ENCODE measurements around the gene ARMH3. TPM values are rescaled to one million over a fixed set of nuclear protein-coding genes. Genes with fewer than 3 reads are reported as not detected.

Gene ARMH3
- total RNA-seq, 2 donors from 2014 or later: 5.6 to 8.3 TPM

DNA sequence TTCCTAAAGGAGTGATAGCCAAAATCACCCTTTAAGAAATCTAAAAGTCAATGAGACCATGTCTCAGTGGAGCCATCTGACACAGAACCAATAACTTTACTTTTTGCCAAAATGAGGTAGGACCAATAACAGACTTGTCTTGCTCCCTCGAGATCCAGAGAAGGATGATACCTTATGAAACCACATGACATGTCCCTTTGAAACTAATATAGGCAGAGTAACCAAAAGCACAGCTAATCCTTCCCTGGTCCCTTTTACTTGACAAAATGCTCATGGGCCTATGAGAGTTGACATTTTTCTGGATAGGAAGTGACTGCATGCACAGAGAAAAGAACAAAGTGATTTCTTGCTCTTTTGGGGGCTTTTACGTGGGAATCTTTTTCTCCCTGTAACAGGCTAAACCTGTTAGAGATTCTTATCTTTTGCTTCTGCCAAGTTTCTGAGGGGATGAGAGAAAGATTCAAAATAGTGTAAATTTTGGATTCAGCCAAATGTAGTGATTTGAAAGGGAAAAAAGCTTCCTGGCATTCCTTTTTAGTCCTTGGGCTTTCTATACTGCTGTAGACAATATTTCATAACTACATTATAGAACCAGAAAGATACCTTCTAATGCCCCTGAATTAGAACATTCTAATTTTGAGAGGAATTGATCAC, 87.6 kb downstream of the ARMH3 start:
- 76 to 83% methylated on average over 2 of the region's 2 CpGs for WGBS, 2 donors
- ATAC-seq: no peak
- H3K4me3 ChIP-seq: no peak overlapping the region

DNA sequence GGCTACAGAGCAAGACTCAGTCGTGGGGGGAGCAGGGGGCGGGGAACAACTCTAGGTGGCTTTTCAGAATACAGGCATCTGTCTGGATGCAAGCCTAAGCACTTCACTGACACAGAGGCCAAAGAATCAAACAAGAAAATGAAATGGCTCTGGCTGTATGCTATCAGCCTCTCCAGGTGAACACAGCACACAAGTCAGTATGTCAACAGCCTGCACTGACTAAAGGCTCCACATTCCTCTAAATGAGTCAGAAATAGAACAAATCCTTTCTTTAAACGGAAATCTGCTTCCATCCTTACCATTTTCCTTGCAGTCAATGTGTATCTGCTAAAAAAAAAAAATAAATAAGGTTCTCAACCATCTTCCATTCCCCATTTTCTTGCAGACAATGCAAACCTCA, 88.3 kb downstream of the ARMH3 start:
- 74 to 88% methylated on average over 3 of the region's 3 CpGs for WGBS, 2 donors
- intact Hi-C loops (cut with DNase I): no loop called here

More for the DNA sequence above, 87.6 kb downstream of the ARMH3 start:
- intact Hi-C loops (cut with DNase I): no loop called here
- Histone ChIP-seq H3K27ac (no peak overlapping the region), H3K9me3 (no peaks in the 10 kb centered on the region), H3K36me3 (replicated peaks in 1 of 2; ENCODE audit: insufficient read depth in 1 of 2, low read depth in 2 of 2) (peaks cover 0 to 7% of the 10 kb centered on the region in 2 donors), H3K27me3 (no peaks in the 10 kb centered on the region), H3K4me1 (peaks cover 8% of the 10 kb centered on the region)
- no peak for DNase-seq
- TF ChIP-seq, protein P1, sequence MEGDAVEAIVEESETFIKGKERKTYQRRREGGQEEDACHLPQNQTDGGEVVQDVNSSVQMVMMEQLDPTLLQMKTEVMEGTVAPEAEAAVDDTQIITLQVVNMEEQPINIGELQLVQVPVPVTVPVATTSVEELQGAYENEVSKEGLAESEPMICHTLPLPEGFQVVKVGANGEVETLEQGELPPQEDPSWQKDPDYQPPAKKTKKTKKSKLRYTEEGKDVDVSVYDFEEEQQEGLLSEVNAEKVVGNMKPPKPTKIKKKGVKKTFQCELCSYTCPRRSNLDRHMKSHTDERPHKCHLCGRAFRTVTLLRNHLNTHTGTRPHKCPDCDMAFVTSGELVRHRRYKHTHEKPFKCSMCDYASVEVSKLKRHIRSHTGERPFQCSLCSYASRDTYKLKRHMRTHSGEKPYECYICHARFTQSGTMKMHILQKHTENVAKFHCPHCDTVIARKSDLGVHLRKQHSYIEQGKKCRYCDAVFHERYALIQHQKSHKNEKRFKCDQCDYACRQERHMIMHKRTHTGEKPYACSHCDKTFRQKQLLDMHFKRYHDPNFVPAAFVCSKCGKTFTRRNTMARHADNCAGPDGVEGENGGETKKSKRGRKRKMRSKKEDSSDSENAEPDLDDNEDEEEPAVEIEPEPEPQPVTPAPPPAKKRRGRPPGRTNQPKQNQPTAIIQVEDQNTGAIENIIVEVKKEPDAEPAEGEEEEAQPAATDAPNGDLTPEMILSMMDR (IDR thresholded peaks at IDR 0.05): no peak
- TF ChIP-seq POLR2A (IDR thresholded peaks at IDR 0.05): no peak

DNA sequence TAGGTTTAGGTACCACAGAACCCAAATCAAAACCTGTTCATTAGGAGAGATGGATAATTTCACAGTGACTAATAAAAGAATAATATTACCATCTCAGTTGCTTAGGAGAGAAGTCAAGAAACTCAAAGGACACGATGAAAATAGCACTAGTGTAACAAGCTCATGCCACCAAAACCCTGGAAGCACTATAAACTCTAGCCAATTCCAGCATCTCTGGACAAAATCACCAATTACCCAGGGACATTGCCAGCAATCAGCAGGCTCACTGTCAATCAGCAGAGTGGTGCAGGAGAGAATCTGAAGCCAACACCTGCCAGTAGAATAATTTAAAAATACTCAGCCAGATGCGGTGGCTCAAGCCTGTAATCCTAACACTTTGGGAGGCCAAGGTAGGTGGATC, 88.9 kb downstream of the ARMH3 start:
- no peak overlapping the region for H3K27ac ChIP-seq
- ATAC-seq: no peak

More for the DNA sequence above, 88.3 kb downstream of the ARMH3 start:
- TF ChIP-seq, protein P1 (IDR thresholded peaks at IDR 0.05): no peak
- no peak for TF ChIP-seq POLR2A (IDR thresholded peaks at IDR 0.05)
- Histone ChIP-seq H3K36me3 (replicated peaks in 1 of 2; ENCODE audit: insufficient read depth in 1 of 2, low read depth in 2 of 2) (peaks cover 0 to 7% of the 10 kb centered on the region in 2 donors), H3K27ac (no peak overlapping the region), H3K27me3 (no peaks in the 10 kb centered on the region), H3K4me1 (peaks cover 8% of the 10 kb centered on the region), H3K4me3 (no peak overlapping the region), H3K9me3 (no peaks in the 10 kb centered on the region)
- ATAC-seq: no peak
- DNase-seq: no peak

DNA sequence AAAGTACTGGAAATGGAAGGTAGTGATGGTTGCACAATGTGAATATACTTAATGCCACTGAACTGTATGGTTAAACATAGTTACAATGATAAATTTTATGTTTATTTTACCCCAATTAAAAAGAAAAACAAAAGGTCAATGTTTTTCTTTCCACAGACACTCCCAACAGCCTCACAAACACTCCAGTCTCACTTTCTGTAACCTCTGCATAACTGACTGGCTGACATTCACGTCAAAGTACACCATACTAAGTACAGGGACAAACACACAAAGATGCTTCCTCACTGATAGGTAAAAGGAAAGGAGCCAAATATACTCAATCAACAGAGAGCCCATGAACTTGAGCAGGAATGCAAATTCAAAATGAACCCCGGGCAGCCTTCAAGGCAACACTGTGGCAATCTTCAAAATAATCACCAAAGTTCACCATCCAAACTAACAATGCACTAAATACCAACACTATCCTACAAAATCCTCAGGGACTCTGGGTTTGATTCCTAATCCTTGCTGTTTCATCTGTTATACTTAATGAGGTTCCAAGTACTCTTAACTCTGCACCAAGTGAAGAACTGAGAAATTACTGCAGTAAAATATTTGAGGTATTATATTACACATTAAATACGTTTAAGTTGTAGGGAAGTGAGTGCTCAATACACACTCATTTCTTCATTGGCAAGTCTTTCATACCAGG, 90.8 kb downstream of the ARMH3 start:
- H3K9me3 ChIP-seq: no peaks in the 10 kb centered on the region
- peaks cover 0 to 1% of the 10 kb centered on the region in 2 donors for H3K36me3 ChIP-seq (replicated peaks in 1 of 2; ENCODE audit: insufficient read depth in 1 of 2, low read depth in 2 of 2)
- 30 to 33% methylated on average over 3 of the region's 3 CpGs for WGBS, 2 donors
- no peaks in the 10 kb centered on the region for H3K27me3 ChIP-seq
- DNase-seq (no peak), ATAC-seq (no peak)
- TF ChIP-seq POLR2A (IDR thresholded peaks at IDR 0.05): no peak
- TF ChIP-seq, protein P1 (IDR thresholded peaks at IDR 0.05): no peak
- H3K27ac ChIP-seq: no peak overlapping the region
- no peak overlapping the region for H3K4me3 ChIP-seq
- intact Hi-C loops (cut with DNase I): no loop called here
- peaks cover 28% of the 10 kb centered on the region for H3K4me1 ChIP-seq

More for the DNA sequence above, 88.9 kb downstream of the ARMH3 start:
- TF ChIP-seq POLR2A (IDR thresholded peaks at IDR 0.05): no peak
- TF ChIP-seq, protein P1 (IDR thresholded peaks at IDR 0.05): no peak
- WGBS, 2 donors: 92 to 100% methylated on average over 2 of the region's 2 CpGs
- Histone ChIP-seq H3K4me3 (no peak overlapping the region), H3K4me1 (peaks cover 9% of the 10 kb centered on the region), H3K9me3 (no peaks in the 10 kb centered on the region), H3K36me3 (replicated peaks in 1 of 2; ENCODE audit: insufficient read depth in 1 of 2, low read depth in 2 of 2) (peaks cover 0 to 3% of the 10 kb centered on the region in 2 donors), H3K27me3 (no peaks in the 10 kb centered on the region)
- no peak for DNase-seq
- intact Hi-C loops (cut with DNase I): no loop called here

Data from body of pancreas (tissue), 4 donors.